ENCODE results near the gene MAD2L1. TPM values are rescaled to one million over a fixed set of nuclear protein-coding genes. Genes with fewer than 3 reads are reported as not detected.

The MAD2L1 gene
- total and polyA plus RNA-seq, 2 donors (not counting 3 experiments of a cell fraction or from before 2014, with no cell fraction given): 15.6 to 41.4 TPM

DNA sequence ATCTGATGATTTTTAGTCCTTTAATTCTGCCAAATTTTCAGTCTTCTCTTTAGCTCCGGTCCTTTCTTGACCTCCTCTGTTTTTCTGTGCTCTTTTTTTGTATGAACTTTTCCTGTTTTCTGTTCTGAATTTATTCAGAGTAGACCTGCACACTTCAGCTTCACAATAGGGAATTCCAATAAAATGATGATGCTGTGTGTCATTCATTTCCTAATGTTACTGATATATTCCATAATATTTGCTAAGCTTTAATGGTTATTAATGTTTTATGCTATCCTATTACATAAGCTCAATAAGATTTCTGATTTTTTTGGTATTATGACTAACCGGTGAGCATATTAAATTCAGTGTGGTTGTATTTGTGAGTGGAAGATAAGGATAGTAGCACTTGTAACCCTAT is 13.9 kb upstream of the MAD2L1 start:
- H3K27me3 ChIP-seq (ENCODE audit: control insufficient read depth in 2 of 2, insufficient read depth in 2 of 2, low read length in 2 of 2): no peaks in the 10 kb centered on the region
- no TSS peak for BruUV-seq (replicated peaks)
- H3K79me2 ChIP-seq (ENCODE audit: control insufficient read depth, insufficient read depth, low read length): no peaks in the 10 kb centered on the region
- H3K9ac ChIP-seq (replicated peaks; ENCODE audit: extremely low read depth, insufficient read depth, low read length): no peak overlapping the region
- intact Hi-C loops (cut with micrococcal nuclease) (no loop called here), dilution Hi-C loops (cut with MboI; ENCODE audit: extremely low pct_ligation_motif_present, low sequenced_read_pairs) (no loop called here)
- H4K20me1 ChIP-seq (replicated peaks; ENCODE audit: control insufficient read depth, extremely low read depth, insufficient read depth, low read length): no peaks in the 10 kb centered on the region
- no peak overlapping the region for H3K27ac ChIP-seq (ENCODE audit: insufficient read depth, low read depth, low read length)
- no peaks in the 10 kb centered on the region for H3K36me3 ChIP-seq (ENCODE audit: control insufficient read depth in 2 of 2, extremely low read depth in 1 of 2, insufficient read depth in 2 of 2, low read length in 2 of 2)
- ChIA-PET POLR2A (no interaction called here), CTCF (interaction anchor here (1.1 kb wide), 1 partner anchor 11 kb away, joined by 3 read pairs; no protein-coding TSS in a partner anchor)
- no peak overlapping the region for H3K4me2 ChIP-seq (ENCODE audit: insufficient read depth, low read length)
- TF ChIP-seq MAX (IDR thresholded peaks at IDR 0.05; ENCODE audit: insufficient read depth, insufficient read length) (no peak), MYC (IDR thresholded peaks at IDR 0.05; ENCODE audit: low read depth, low read length) (no peak), GATA2 (IDR thresholded peaks at IDR 0.05; ENCODE audit: insufficient read depth, insufficient read length, low read depth, low read length) (no peak), EZH2 (IDR thresholded peaks at IDR 0.05; ENCODE audit: borderline replicate concordance, low read depth, low read length, severe bottlenecking) (no peak), JUN (IDR thresholded peaks at IDR 0.05; ENCODE audit: borderline replicate concordance, insufficient read depth, insufficient read length, low read depth) (no peak), POLR2AphosphoS5 (IDR thresholded peaks at IDR 0.05; ENCODE audit: insufficient read depth, low read depth, low read length) (no peak), POLR2A (IDR thresholded peaks at IDR 0.05; ENCODE audit: low read depth, low read length) (no peak), FOS (IDR thresholded peaks at IDR 0.05; ENCODE audit: borderline replicate concordance, insufficient read depth, low read length) (no peak), CTCF (IDR thresholded peaks at IDR 0.05; ENCODE audit: extremely low read depth in 1 of 2, insufficient read depth in 1 of 2, low read depth in 1 of 2, low read length in 2 of 2) (no peak)
- H3K4me1 ChIP-seq (ENCODE audit: control insufficient read depth, extremely low read depth, insufficient read depth, low read length): no peaks in the 10 kb centered on the region
- H3K4me3 ChIP-seq (replicated peaks in 1 of 3; ENCODE audit: insufficient read depth in 1 of 3, low read depth in 1 of 3, low read length in 3 of 3): no peak overlapping the region
- no peaks in the 10 kb centered on the region for H3K9me1 ChIP-seq (replicated peaks; ENCODE audit: control insufficient read depth, extremely low read depth, insufficient read depth, low read length)
- DNase-seq (ENCODE audit: low read depth, low spot score) (peak; percentile 14), FAIRE-seq (no peak)
- H3K9me3 ChIP-seq (replicated peaks; ENCODE audit: control insufficient read depth, insufficient read depth, low read length): no peaks in the 10 kb centered on the region
- no peak overlapping the region for H2AFZ ChIP-seq (ENCODE audit: low read depth, low read length)
